DND-41 (cell line): Measurements from ENCODE around the gene NR3C1.

Source experiments
- ATAC-seq: fragments of 200-7000 bp; cut with Tn5 transposase; 3 replicates; pipeline ENCODE4 v1.9.1; 2021; ENCODE audit warnings: low read depth; ENCODE audit not compliant: insufficient read depth
- DNase-seq: peaks from one replicate; pipeline ENCODE4 v3.0.0-alpha.2; 2020
- H2AFZ ChIP-seq: 2 replicates; pipeline ENCODE4 v1.6.0; 2012; ENCODE audit warnings: low read depth, low read length
- H3K27ac ChIP-seq: 2 replicates; pipeline ENCODE4 v1.5.1; 2012; ENCODE audit warnings: low read length, inconsistent platforms
- H3K27me3 ChIP-seq: fragments of 200-600 bp; sonication (generic); 2 replicates; pipeline ENCODE4 v1.6.0; 2012; ENCODE audit warnings: low read length, mild to moderate bottlenecking, inconsistent platforms; ENCODE audit not compliant: insufficient read depth, poor library complexity
- H3K36me3 ChIP-seq: 2 replicates; pipeline ENCODE4 v1.5.1; 2012; ENCODE audit warnings: low read length, inconsistent platforms; ENCODE audit not compliant: insufficient read depth
- H3K4me1 ChIP-seq: 2 replicates; pipeline ENCODE4 v1.5.1; 2012; ENCODE audit warnings: mild to moderate bottlenecking, low read length; ENCODE audit not compliant: insufficient read depth
- H3K4me2 ChIP-seq: 2 replicates; pipeline ENCODE4 v1.6.0; 2012; ENCODE audit warnings: mild to moderate bottlenecking, moderate library complexity, low read length, inconsistent platforms; ENCODE audit not compliant: insufficient read depth
- H3K4me3 ChIP-seq, 2 experiments: fragments of 200-600 bp in 1 of 2; shearing (Covaris generic) in 1 of 2; 2 replicates each; pipeline ENCODE4 v1.5.1; 2012 to 2016; ENCODE audit warnings: inconsistent platforms in 2 of 2, low read length in 2 of 2, mild to moderate bottlenecking in 2 of 2, low read depth in 1 of 2, moderate library complexity in 1 of 2
- H3K79me2 ChIP-seq: 2 replicates; pipeline ENCODE4 v1.6.0; 2012; ENCODE audit warnings: low read length, inconsistent platforms; ENCODE audit not compliant: insufficient read depth
- H3K9ac ChIP-seq: 2 replicates; pipeline ENCODE4 v1.6.0; 2012; ENCODE audit warnings: low read depth, mild to moderate bottlenecking, inconsistent platforms, low read length, moderate library complexity
- H3K9me3 ChIP-seq: 2 replicates; pipeline ENCODE4 v1.5.1; 2012; ENCODE audit warnings: low read length, moderate library complexity, mild to moderate bottlenecking, inconsistent platforms; ENCODE audit not compliant: insufficient read depth, severe bottlenecking
- H4K20me1 ChIP-seq: 2 replicates; pipeline ENCODE4 v1.6.0; 2012; ENCODE audit warnings: low read length; ENCODE audit not compliant: insufficient read depth
- CTCF ChIP-seq: IDR thresholded peaks from 2 replicates; pipeline ENCODE4 v1.5.1; 2012; ENCODE audit warnings: borderline replicate concordance, low read length, moderate library complexity, mild to moderate bottlenecking; ENCODE audit not compliant: poor library complexity, severe bottlenecking; ENCODE audit errors: extremely low read depth
- EZH2 ChIP-seq: IDR thresholded peaks from 3 replicates; pipeline ENCODE4 v1.6.1; 2012; ENCODE audit warnings: borderline replicate concordance, low read depth, mild to moderate bottlenecking, moderate library complexity, low read length, inconsistent platforms; ENCODE audit not compliant: severe bottlenecking

Gene NR3C1

GRCh38 chr5:143258559-143259253 is 144.8 kb downstream of the NR3C1 start:
- no peak for TF ChIP-seq CTCF
- TF ChIP-seq EZH2 = no peak
- no peaks in the 10 kb centered on the region for H3K79me2 ChIP-seq
- no peaks in the 10 kb centered on the region for H3K36me3 ChIP-seq
- no peak overlapping the region for H2AFZ ChIP-seq
- H4K20me1 ChIP-seq = no peaks in the 10 kb centered on the region
- H3K4me3 ChIP-seq = no peak overlapping the region
- DNase-seq = no peak
- H3K27me3 ChIP-seq = no peaks in the 10 kb centered on the region
- H3K27ac ChIP-seq = no peak overlapping the region
- H3K4me1 ChIP-seq = no peaks in the 10 kb centered on the region
- H3K9me3 ChIP-seq = no peaks in the 10 kb centered on the region
- peak; percentile 54 for ATAC-seq
- H3K9ac ChIP-seq = no peak overlapping the region
- H3K4me2 ChIP-seq = no peak overlapping the region

- TF ChIP-seq CTCF = no peak
- TF ChIP-seq EZH2 = no peak
- no peaks in the 10 kb centered on the region for H3K79me2 ChIP-seq
- H3K9me3 ChIP-seq = no peaks in the 10 kb centered on the region
- no peak overlapping the region for H3K4me3 ChIP-seq
- H3K4me1 ChIP-seq = no peaks in the 10 kb centered on the region
- no peaks in the 10 kb centered on the region for H4K20me1 ChIP-seq
- no peak for DNase-seq
- no peak overlapping the region for H3K9ac ChIP-seq
- no peaks in the 10 kb centered on the region for H3K27me3 ChIP-seq
- no peak for ATAC-seq
- no peak overlapping the region for H3K4me2 ChIP-seq
- no peak overlapping the region for H2AFZ ChIP-seq
- no peak overlapping the region for H3K27ac ChIP-seq
- H3K36me3 ChIP-seq = no peaks in the 10 kb centered on the region
Measured at GRCh38 chr5:143254819-143255218, 148.7 kb downstream of the NR3C1 start.

GRCh38 chr5:143251946-143252345 is 151.5 kb downstream of the NR3C1 start:
- H3K4me3 ChIP-seq = no peak overlapping the region
- H3K79me2 ChIP-seq = no peaks in the 10 kb centered on the region
- H3K27ac ChIP-seq = no peak overlapping the region

More at GRCh38 chr5:143251946-143252345, 151.5 kb downstream of the NR3C1 start:
- no peaks in the 10 kb centered on the region for H3K27me3 ChIP-seq
- H3K36me3 ChIP-seq = no peaks in the 10 kb centered on the region
- H4K20me1 ChIP-seq = no peaks in the 10 kb centered on the region
- H3K9me3 ChIP-seq = no peaks in the 10 kb centered on the region
- H3K9ac ChIP-seq = no peak overlapping the region
- no peak for DNase-seq
- H3K4me2 ChIP-seq = no peak overlapping the region
- no peak for TF ChIP-seq EZH2
- no peak for TF ChIP-seq CTCF
- ATAC-seq = no peak
- H3K4me1 ChIP-seq = no peaks in the 10 kb centered on the region
- no peak overlapping the region for H2AFZ ChIP-seq
